GM12878 (cell line): Measurements from ENCODE around the gene FLAD1. TPM values are rescaled to one million over a fixed set of nuclear protein-coding genes. Genes with fewer than 3 reads are reported as not detected.

ENCODE experiments used
- ATAC-seq: fragments of 200-7000 bp; cut with Tn5 transposase; 3 replicates; pipeline ENCODE4 v1.9.1; 2020; ENCODE audit warnings: mild to moderate bottlenecking, moderate library complexity
- BruUV-seq: library from RNA; stranded (reverse); fragments of 400-500 nt; replicated peaks from 2 replicates; lab custom pipeline; 2021; lab: Mats Ljungman, UMichigan
- CTCF ChIA-PET: fragments of 300-600 bp; sonication (Branson Sonifier 250); formaldehyde crosslinking; extraction: SDS; loops from one replicate; lab custom pipeline; 2021; ENCODE audit warnings: inconsistent platforms; lab: Yijun Ruan, JAX
- POLR2A ChIA-PET: fragments of 350-600 bp; formaldehyde crosslinking; extraction: SDS; loops from one replicate; lab custom pipeline; 2021; ENCODE audit warnings: inconsistent platforms; lab: Charles Lee
- RAD21 ChIA-PET: fragments of 300-600 bp; sonication (Branson Sonifier 250); formaldehyde crosslinking; loops from one replicate; lab custom pipeline; 2023; ENCODE audit warnings: antibody characterized with exemption; ENCODE audit not compliant: unreplicated experiment; lab: Charles Lee
- SMC1A ChIA-PET: fragments of 300-600 bp; sonication (Branson Sonifier 250); formaldehyde crosslinking; loops from one replicate; lab custom pipeline; 2023; ENCODE audit not compliant: unreplicated experiment, uncharacterized antibody; lab: Charles Lee
- DNase-seq: peaks from one replicate; pipeline ENCODE4 v3.0.0-alpha.2; 2011; ENCODE audit warnings: low read depth, low spot score
- FAIRE-seq: peaks from 3 replicates; lab custom pipeline; 2011; peaks lifted over from hg19 to GRCh38; lab: Jason Lieb, UNC
- H2AFZ ChIP-seq: 2 replicates; pipeline ENCODE4 v1.6.0; 2011; ENCODE audit warnings: low read depth, low read length, control low read depth; ENCODE audit not compliant: control insufficient read depth
- H3K27ac ChIP-seq: 2 replicates; pipeline ENCODE4 v1.5.1; 2011; ENCODE audit warnings: control low read depth; ENCODE audit not compliant: control insufficient read depth, insufficient read depth
- H3K27me3 ChIP-seq, 2 experiments: replicated peaks in 1 of 2; 2 replicates each; pipeline versions ENCODE4 v1.6.0 to v1.6.1; 2011; ENCODE audit warnings: low read length in 1 of 2; ENCODE audit not compliant: control insufficient read depth in 2 of 2, insufficient read depth in 2 of 2
- H3K36me3 ChIP-seq, 2 experiments: 2 replicates each; pipeline ENCODE4 v1.5.1; 2011; ENCODE audit warnings: low read length in 1 of 2; ENCODE audit not compliant: control insufficient read depth in 2 of 2, insufficient read depth in 2 of 2
- H3K4me1 ChIP-seq: 2 replicates; pipeline ENCODE4 v1.6.1; 2011; ENCODE audit warnings: mild to moderate bottlenecking, low read length, moderate library complexity, mixed read lengths; ENCODE audit not compliant: control insufficient read depth, insufficient read depth
- H3K4me2 ChIP-seq: 2 replicates; pipeline ENCODE4 v1.6.0; 2011; ENCODE audit warnings: control low read depth; ENCODE audit not compliant: control insufficient read depth, insufficient read depth
- H3K4me3 ChIP-seq: fragments of 200-600 bp; sonication (generic); 2 replicates; pipeline ENCODE4 v1.5.1; 2016
- H3K79me2 ChIP-seq: 2 replicates; pipeline ENCODE4 v1.6.0; 2011; ENCODE audit warnings: low read length; ENCODE audit not compliant: control insufficient read depth, insufficient read depth
- H3K9ac ChIP-seq: 2 replicates; pipeline ENCODE4 v1.8.0; 2011; ENCODE audit warnings: low read length, control low read depth, mixed read lengths; ENCODE audit not compliant: control insufficient read depth, insufficient read depth
- H3K9me3 ChIP-seq: replicated peaks from 3 replicates; pipeline ENCODE4 v1.5.1; 2011; ENCODE audit warnings: mild to moderate bottlenecking, low read length; ENCODE audit not compliant: control insufficient read depth, insufficient read depth
- H4K20me1 ChIP-seq: 2 replicates; pipeline ENCODE4 v1.6.0; 2011; ENCODE audit not compliant: control insufficient read depth, insufficient read depth
- DPF2 ChIP-seq: fragments of 450-650 bp; IDR thresholded peaks from 2 replicates; pipeline ENCODE4 v1.6.1; 2017; ENCODE audit warnings: mild to moderate bottlenecking
- ESRRA ChIP-seq: IDR thresholded peaks from 2 replicates; pipeline ENCODE4 v1.6.1; 2012; ENCODE audit warnings: mild to moderate bottlenecking, low read length, improper control_type of control experiment
- HDAC6 ChIP-seq: fragments of 200-600 bp; sonication (generic); IDR thresholded peaks from one replicate; pipeline ENCODE4 v1.8.0; 2017; ENCODE audit warnings: antibody characterized with exemption; ENCODE audit not compliant: unreplicated experiment
- IKZF1 ChIP-seq: fragments of 450-650 bp; conservative IDR thresholded peaks from 2 replicates; pipeline ENCODE4 v1.6.1; 2017; ENCODE audit warnings: antibody characterized with exemption, mild to moderate bottlenecking
- JUNB ChIP-seq: IDR thresholded peaks from 2 replicates; pipeline ENCODE4 v1.6.1; 2016; ENCODE audit warnings: antibody characterized with exemption, mild to moderate bottlenecking
- KAT2A ChIP-seq: conservative IDR thresholded peaks from 2 replicates; pipeline ENCODE4 v1.6.1; 2011; ENCODE audit warnings: low read depth, low read length; ENCODE audit not compliant: control insufficient read depth
- MEF2B ChIP-seq: fragments of 450-650 bp; IDR thresholded peaks from 2 replicates; pipeline ENCODE4 v1.6.1; 2018; ENCODE audit warnings: mild to moderate bottlenecking, moderate library complexity; ENCODE audit not compliant: partially characterized antibody, poor library complexity, severe bottlenecking
- PBX3 ChIP-seq: IDR thresholded peaks from 2 replicates; pipeline ENCODE4 v1.6.1; 2011; ENCODE audit warnings: mild to moderate bottlenecking, low read depth, low read length, moderate library complexity; ENCODE audit not compliant: insufficient replicate concordance
- SREBF2 ChIP-seq: IDR thresholded peaks from 2 replicates; pipeline ENCODE4 v1.6.1; 2012; ENCODE audit warnings: mild to moderate bottlenecking, low read length
- YBX1 ChIP-seq: fragments of 450-650 bp; IDR thresholded peaks from 2 replicates; pipeline ENCODE4 v1.6.1; 2016; ENCODE audit warnings: antibody characterized with exemption
- YY1 ChIP-seq: IDR thresholded peaks from 2 replicates; pipeline ENCODE4 v1.6.1; 2011; ENCODE audit warnings: low read depth, mild to moderate bottlenecking, low read length
- ZSCAN29 ChIP-seq: fragments of 450-650 bp; IDR thresholded peaks from 2 replicates; pipeline ENCODE4 v1.6.1; 2017; ENCODE audit warnings: mild to moderate bottlenecking, moderate library complexity
- ZZZ3 ChIP-seq: IDR thresholded peaks from 2 replicates; pipeline ENCODE4 v1.6.1; 2011; ENCODE audit warnings: low read depth; ENCODE audit not compliant: control insufficient read depth, insufficient read length
- WGBS: methylation state at CpG from one replicate; pipeline ENCODE4 v1.1.6; 2016; ENCODE audit warnings: low lambda C conversion rate; ENCODE audit not compliant: insufficient replicate concordance, insufficient coverage; ENCODE audit errors: missing lambda C conversion rate; 5-methylcytosine and 5-hydroxymethylcytosine counted together
- in situ Hi-C: fragments of 300-500 bp; cut with MboI; formaldehyde crosslinking; loops from 9 replicates; pipeline ENCODE4 v1.14.3; 2018; ENCODE audit warnings: mixed read lengths
- intact Hi-C: fragments of 100-400 bp; cut with micrococcal nuclease; formaldehyde crosslinking; loops from one replicate; pipeline ENCODE4 v1.14.2; 2022; ENCODE audit not compliant: unreplicated experiment
- polyA plus RNA-seq, 11 experiments: library from polyadenylated mRNA; depleted of rRNA in 4 of 11; unstranded in 6 of 11; stranded (reverse) in 5 of 11; fragments of >200 nt; fragmentation: Nextera tagmentation in 4 of 11; fragmentation: Illumina TruSeq in 1 of 11; extraction: Ambion mirVana in 4 of 11; extraction: Trizol in 1 of 11; gene quantifications; 1 replicate in 1 of 11; 2 replicates in 10 of 11; pipeline versions ENCODE4 v1.2.1 to v1.2.3, GENCODE V29; 2011 to 2016; ENCODE audit warnings: inconsistent platforms in 2 of 11, missing spikeins in 2 of 11, low read depth in 1 of 11
- total RNA-seq, 4 experiments: library from RNA; depleted of rRNA in 3 of 4; stranded (reverse); fragments of >200 nt in 3 of 4; fragmentation: Illumina TruSeq in 1 of 4; extraction: Trizol in 1 of 4; gene quantifications; 2 replicates each; pipeline versions ENCODE4 v1.2.1 to v1.2.3, GENCODE V29; 2013 to 2021
- TF ChIP-seq, protein P1 (sequence below): fragments of 450-650 bp; IDR thresholded peaks from 2 replicates; pipeline ENCODE4 v1.6.1; 2017; ENCODE audit warnings: antibody characterized with exemption, mild to moderate bottlenecking, moderate library complexity
- TF ChIP-seq, protein P2 (sequence below): IDR thresholded peaks from 2 replicates; pipeline ENCODE4 v1.6.1; 2011; ENCODE audit warnings: low read depth, low read length, improper control_type of control experiment, borderline replicate concordance
- TF ChIP-seq, protein P3 (sequence below): fragments of 450-650 bp; IDR thresholded peaks from 2 replicates; pipeline ENCODE4 v1.6.1; 2016; ENCODE audit warnings: mild to moderate bottlenecking

FLAD1 gene
- total and polyA plus RNA-seq, 10 of the 15 experiments (the other 5 are each of a cell fraction or from before 2014, with no cell fraction given): 22.9 to 93.4 (median 56.6) TPM

GRCh38 chr1:155038602-155039307 is 55.6 kb downstream of the FLAD1 start (continued):
- no peak for TF ChIP-seq ESRRA
- no peak for TF ChIP-seq SREBF2

GRCh38 chr1:155039308-155039669 is 56.1 kb downstream of the FLAD1 start:
- in situ Hi-C loops (no loop called here), intact Hi-C loops (no loop called here)
- ChIA-PET SMC1A (interaction anchor here (0.9 kb wide), 1 partner anchor 22 kb away, joined by 3 read pairs; no protein-coding TSS in a partner anchor), POLR2A (interaction anchor here (1.4 kb wide), 1 partner anchor 17 kb away, joined by 5 read pairs; no protein-coding TSS in a partner anchor), RAD21 (no interaction called here), CTCF (interaction anchor here (1.2 to 1.5 kb wide), 2 partner anchors 22 to 493 kb away, joined by 3 to 4 read pairs; no protein-coding TSS in a partner anchor)
- WGBS: 31% methylated on average over 4 of the region's 4 CpGs
- Histone ChIP-seq H2AFZ (no peak overlapping the region), H3K27ac (no peak overlapping the region), H3K9me3 (no peaks in the 10 kb centered on the region), H3K9ac (no peak overlapping the region), H3K79me2 (no peaks in the 10 kb centered on the region), H3K4me2 (no peak overlapping the region), H3K4me1 (no peaks in the 10 kb centered on the region), H3K27me3 (peaks cover 5 to 8% of the 10 kb centered on the region in 2 experiments; a peak in 3 of 4 replicates), H4K20me1 (no peaks in the 10 kb centered on the region), H3K4me3 (no peak overlapping the region), H3K36me3 (no peaks in the 10 kb centered on the region)
- no TSS peak for BruUV-seq
- no peak for DNase-seq
- no peak for FAIRE-seq
- ATAC-seq: no peak
- TF ChIP-seq YBX1 (no peak), YY1 (no peak), ZSCAN29 (no peak), KAT2A (no peak), DPF2 (no peak), PBX3 (no peak), HDAC6 (no peak), MEF2B (no peak), IKZF1 (no peak), JUNB (no peak), ZZZ3 (no peak)
- TF ChIP-seq, protein P1, sequence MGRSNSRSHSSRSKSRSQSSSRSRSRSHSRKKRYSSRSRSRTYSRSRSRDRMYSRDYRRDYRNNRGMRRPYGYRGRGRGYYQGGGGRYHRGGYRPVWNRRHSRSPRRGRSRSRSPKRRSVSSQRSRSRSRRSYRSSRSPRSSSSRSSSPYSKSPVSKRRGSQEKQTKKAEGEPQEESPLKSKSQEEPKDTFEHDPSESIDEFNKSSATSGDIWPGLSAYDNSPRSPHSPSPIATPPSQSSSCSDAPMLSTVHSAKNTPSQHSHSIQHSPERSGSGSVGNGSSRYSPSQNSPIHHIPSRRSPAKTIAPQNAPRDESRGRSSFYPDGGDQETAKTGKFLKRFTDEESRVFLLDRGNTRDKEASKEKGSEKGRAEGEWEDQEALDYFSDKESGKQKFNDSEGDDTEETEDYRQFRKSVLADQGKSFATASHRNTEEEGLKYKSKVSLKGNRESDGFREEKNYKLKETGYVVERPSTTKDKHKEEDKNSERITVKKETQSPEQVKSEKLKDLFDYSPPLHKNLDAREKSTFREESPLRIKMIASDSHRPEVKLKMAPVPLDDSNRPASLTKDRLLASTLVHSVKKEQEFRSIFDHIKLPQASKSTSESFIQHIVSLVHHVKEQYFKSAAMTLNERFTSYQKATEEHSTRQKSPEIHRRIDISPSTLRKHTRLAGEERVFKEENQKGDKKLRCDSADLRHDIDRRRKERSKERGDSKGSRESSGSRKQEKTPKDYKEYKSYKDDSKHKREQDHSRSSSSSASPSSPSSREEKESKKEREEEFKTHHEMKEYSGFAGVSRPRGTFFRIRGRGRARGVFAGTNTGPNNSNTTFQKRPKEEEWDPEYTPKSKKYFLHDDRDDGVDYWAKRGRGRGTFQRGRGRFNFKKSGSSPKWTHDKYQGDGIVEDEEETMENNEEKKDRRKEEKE: no peak
- TF ChIP-seq, protein P2, sequence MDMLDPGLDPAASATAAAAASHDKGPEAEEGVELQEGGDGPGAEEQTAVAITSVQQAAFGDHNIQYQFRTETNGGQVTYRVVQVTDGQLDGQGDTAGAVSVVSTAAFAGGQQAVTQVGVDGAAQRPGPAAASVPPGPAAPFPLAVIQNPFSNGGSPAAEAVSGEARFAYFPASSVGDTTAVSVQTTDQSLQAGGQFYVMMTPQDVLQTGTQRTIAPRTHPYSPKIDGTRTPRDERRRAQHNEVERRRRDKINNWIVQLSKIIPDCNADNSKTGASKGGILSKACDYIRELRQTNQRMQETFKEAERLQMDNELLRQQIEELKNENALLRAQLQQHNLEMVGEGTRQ: no peak
- TF ChIP-seq, protein P3, sequence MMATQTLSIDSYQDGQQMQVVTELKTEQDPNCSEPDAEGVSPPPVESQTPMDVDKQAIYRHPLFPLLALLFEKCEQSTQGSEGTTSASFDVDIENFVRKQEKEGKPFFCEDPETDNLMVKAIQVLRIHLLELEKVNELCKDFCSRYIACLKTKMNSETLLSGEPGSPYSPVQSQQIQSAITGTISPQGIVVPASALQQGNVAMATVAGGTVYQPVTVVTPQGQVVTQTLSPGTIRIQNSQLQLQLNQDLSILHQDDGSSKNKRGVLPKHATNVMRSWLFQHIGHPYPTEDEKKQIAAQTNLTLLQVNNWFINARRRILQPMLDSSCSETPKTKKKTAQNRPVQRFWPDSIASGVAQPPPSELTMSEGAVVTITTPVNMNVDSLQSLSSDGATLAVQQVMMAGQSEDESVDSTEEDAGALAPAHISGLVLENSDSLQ: no peak
